Subcutaneous abdominal adipose tissue (tissue), 5 donors: Measurements from ENCODE around the gene SF3A2.
A peak's percentile ranks its signal among the peaks of the same experiment; 100 is the strongest.

Experiments
- H3K27ac ChIP-seq: one replicate; pipeline ENCODE4 v1.7.0; 2013; ENCODE audit warnings: low read depth, mild to moderate bottlenecking, inconsistent platforms, low read length, moderate library complexity
- H3K27me3 ChIP-seq, 5 donors: one replicate each; pipeline ENCODE4 v1.7.0; 2013; ENCODE audit warnings: low read length in 5 of 5, inconsistent platforms in 1 of 5; ENCODE audit not compliant: control insufficient read depth in 5 of 5, insufficient read depth in 4 of 5
- H3K36me3 ChIP-seq, 5 donors: one replicate each; pipeline ENCODE4 v1.7.0; 2013; ENCODE audit warnings: low read length in 5 of 5; ENCODE audit not compliant: control insufficient read depth in 5 of 5, insufficient read depth in 5 of 5
- H3K4me1 ChIP-seq, 5 donors: one replicate each; pipeline ENCODE4 v1.7.0; 2013; ENCODE audit warnings: low read length in 5 of 5, mild to moderate bottlenecking in 3 of 5, moderate library complexity in 1 of 5; ENCODE audit not compliant: control insufficient read depth in 5 of 5, insufficient read depth in 5 of 5
- H3K4me3 ChIP-seq, 5 donors: one replicate each; pipeline ENCODE4 v1.7.0; 2013; ENCODE audit warnings: low read length in 5 of 5, low read depth in 1 of 5
- H3K9ac ChIP-seq, 5 donors: one replicate each; pipeline ENCODE4 v1.7.0; 2013; ENCODE audit warnings: low read length in 5 of 5, mild to moderate bottlenecking in 4 of 5, moderate library complexity in 3 of 5
- H3K9me3 ChIP-seq, 5 donors: one replicate each; pipeline ENCODE4 v1.7.0; 2013; ENCODE audit warnings: low read length in 5 of 5; ENCODE audit not compliant: control insufficient read depth in 5 of 5
- donor health status: healthy.
- donor health status: healthy.
- donor health status: healthy.
- donor health status: healthy.
- donor health status: healthy.

SF3A2 gene

DNA sequence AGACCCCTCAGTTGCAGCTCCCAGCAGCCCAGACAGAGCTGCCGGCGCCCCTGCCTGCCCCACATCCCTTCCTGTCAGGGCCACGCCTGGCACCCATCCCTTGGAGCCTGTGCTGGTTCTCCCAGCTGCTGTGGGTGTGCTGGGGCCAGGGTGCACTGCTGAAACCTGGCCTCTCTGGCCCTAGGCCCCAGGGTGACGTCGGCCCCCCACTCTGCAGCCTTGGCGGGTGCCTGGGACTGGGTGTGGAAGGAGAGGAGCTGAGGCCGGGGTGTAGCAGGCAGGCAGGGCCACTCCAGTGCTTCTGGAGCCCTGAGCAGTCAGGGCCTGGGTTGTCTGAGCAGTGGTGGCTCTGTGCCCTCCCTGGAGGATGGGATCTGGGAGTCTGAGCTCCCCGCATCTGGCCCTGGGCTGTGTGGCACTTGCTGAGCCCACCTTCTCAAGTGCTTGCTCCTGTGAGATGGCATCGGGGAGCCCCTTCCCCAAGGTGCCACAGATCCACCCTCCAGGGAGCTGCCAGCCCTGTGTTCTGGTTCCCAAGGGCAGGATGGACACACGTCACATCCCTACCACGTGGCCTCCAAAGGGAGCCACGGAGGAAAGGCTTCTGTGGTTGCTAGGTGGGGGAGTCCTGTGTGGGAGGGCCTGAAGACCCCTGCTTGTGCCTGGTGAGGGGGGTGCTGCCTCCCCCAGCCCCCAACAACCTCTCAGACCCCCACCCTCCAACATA lies 5.7 kb upstream of the SF3A2 start:
- H3K4me1 ChIP-seq, result peaks cover 1 to 44% (median 31%) of the 10 kb centered on the region in 5 donors
- H3K27me3 ChIP-seq, result no peaks in the 10 kb centered on the region
- H3K9me3 ChIP-seq, result no peaks in the 10 kb centered on the region
- H3K36me3 ChIP-seq, result peaks cover 0 to 75% (median 53%) of the 10 kb centered on the region in 5 donors
- H3K27ac ChIP-seq, result no peak overlapping the region
- no peak overlapping the region for H3K9ac ChIP-seq
- H3K4me3 ChIP-seq, result no peak overlapping the region

GRCh38 chr19:2231621-2232221 lies 4.9 kb upstream of the SF3A2 start:
- Histone ChIP-seq H3K36me3 (peaks cover 0 to 67% (median 45%) of the 10 kb centered on the region in 5 donors), H3K9ac (no peak overlapping the region), H3K9me3 (no peaks in the 10 kb centered on the region), H3K27me3 (no peaks in the 10 kb centered on the region), H3K4me1 (peaks cover 1 to 46% (median 32%) of the 10 kb centered on the region in 5 donors), H3K27ac (no peak overlapping the region), H3K4me3 (no peak overlapping the region)

DNA sequence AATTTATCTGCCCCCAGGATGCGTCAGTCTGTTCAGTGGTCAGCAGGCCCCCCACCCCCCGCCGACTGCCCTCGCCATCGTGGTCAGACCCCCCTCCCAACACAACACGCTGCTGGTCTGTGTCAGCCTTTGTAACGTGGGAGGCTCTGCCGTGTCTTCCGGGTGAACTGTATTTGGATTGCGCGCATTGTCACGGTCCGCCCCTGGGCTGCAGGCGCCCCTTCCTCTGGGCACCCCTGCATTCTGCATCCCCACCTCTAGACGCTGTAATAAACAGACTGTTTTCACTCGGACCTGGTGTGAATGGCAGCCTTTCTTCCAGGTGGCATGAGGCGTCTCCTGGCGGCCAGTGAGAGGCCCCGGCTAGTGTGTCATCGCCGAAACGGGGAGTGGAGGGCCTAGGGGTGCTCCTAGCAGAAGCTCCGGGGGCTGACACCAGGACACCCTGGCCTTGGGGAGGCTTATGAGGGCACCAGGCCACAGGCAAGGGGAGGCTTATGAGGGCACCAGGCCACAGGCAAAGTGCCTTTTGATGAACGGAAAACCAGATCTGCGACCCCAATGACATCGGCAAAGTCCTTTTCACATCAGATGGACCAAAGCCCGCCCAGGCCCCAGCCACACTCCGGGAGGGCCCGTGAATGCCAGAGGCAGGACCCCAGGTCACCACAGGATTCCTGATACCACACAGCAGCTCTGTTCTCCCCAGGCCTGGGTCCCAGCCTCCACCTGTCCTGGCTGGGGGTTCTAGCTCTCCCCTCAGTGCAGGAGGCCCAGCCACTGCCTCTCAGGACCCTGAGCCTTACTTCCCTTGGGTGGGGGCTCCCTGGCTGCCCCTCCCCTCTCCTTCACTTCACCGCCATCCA lies 4.1 kb upstream of the SF3A2 start:
- peaks cover 3 to 52% (median 40%) of the 10 kb centered on the region in 5 donors for H3K4me1 ChIP-seq
- H3K36me3 ChIP-seq, result peaks cover 0 to 62% (median 40%) of the 10 kb centered on the region in 5 donors
- H3K27ac ChIP-seq, result no peak overlapping the region

DNA sequence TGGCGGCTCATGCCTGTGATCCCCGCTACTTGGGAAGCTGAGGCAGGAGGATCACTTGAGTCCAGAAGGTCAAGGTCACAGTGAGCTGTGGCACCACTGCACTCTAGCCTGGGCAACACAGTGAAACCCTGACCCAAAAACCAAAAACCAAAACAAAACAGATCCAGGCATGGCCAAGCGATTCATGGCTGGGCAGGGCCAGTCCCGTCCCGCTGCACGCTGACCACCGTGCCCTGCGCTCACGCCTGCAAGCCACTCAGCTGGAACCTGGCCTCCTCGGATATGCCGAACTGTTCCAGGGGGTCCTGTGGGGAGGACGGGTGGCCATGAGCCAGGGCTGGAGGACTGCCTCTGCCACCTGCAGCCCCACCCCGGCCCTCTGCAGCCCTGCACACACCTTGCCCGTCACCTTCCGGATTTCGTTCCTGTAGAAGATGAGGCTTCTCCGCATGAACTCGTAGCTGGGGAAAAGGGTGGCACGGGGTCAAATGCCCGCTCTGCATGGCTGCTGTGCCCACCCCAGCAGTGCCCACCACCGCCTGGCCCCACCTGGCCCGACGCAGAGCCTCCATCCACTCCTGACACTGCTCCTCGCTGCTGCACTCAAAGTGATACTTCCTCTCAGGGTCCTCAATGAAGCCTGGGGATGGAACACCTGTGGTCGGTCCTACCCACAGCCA lies 2.9 kb upstream of the SF3A2 start:
- peaks cover 0 to 53% (median 34%) of the 10 kb centered on the region in 5 donors for H3K36me3 ChIP-seq

More for the DNA sequence above, 4.1 kb upstream of the SF3A2 start:
- H3K9ac ChIP-seq, result no peak overlapping the region
- no peaks in the 10 kb centered on the region for H3K27me3 ChIP-seq
- no peaks in the 10 kb centered on the region for H3K9me3 ChIP-seq
- no peak overlapping the region for H3K4me3 ChIP-seq

GRCh38 chr19:2234996-2235380 lies 1.6 kb upstream of the SF3A2 start:
- Histone ChIP-seq H3K9me3 (no peaks in the 10 kb centered on the region), H3K4me1 (peaks cover 4 to 60% (median 47%) of the 10 kb centered on the region in 5 donors), H3K9ac (peak overlapping the region; percentile 38 to 96 (median 80)), H3K36me3 (peaks cover 0 to 40% (median 23%) of the 10 kb centered on the region in 5 donors), H3K4me3 (peak overlapping the region; percentile 74 to 79 (median 76)), H3K27me3 (no peaks in the 10 kb centered on the region), H3K27ac (peak overlapping the region; percentile 99)

More for the DNA sequence above, 2.9 kb upstream of the SF3A2 start:
- no peak overlapping the region for H3K4me3 ChIP-seq
- no peak overlapping the region for H3K27ac ChIP-seq
- H3K9ac ChIP-seq, result no peak overlapping the region
- H3K27me3 ChIP-seq, result no peaks in the 10 kb centered on the region
- H3K9me3 ChIP-seq, result no peaks in the 10 kb centered on the region
- peaks cover 5 to 56% (median 43%) of the 10 kb centered on the region in 5 donors for H3K4me1 ChIP-seq

DNA sequence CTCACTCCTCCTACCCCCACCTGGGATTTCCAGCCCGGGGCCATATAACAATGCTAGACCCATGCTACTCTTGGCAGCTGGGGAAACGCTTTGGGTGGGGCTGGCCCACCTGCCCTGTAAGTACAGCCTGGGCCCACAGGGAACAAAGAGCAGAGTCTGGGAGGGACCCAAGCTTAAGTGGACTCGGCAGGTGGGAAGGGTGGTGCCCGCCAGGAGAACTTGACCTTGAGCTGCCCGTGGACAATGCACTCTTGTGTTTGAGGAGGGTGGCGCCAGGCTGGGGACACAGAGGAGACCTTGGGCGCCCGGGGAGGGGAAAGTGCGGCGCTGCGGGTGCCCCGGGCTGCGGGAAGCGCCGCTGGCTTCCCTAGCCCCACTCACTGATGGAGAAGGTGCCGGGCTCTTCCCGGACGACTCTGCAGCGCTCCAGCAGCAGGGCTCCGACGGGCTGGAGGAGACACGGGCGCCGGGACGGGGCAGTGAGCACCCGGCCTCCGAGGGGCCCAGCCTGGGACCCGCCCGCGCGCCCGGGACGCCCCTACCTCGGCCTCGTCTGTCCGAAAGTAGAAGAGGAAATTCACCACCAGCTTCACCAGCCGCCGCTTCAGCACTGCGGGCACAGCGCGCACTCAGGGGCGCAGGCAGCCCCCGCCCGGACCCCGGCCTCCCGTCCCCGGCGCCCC lies 1.1 kb upstream of the SF3A2 start:
- Histone ChIP-seq H3K27ac (peak overlapping the region; percentile 99), H3K4me1 (peaks cover 7 to 65% (median 52%) of the 10 kb centered on the region in 5 donors)

GRCh38 chr19:2236064-2236313 lies 635 bp upstream of the SF3A2 start:
- peak overlapping the region in 4 of 5 donors; percentile 77 to 96 (median 87) for H3K9ac ChIP-seq
- peak overlapping the region; percentile 99 for H3K27ac ChIP-seq
- H3K27me3 ChIP-seq, result no peaks in the 10 kb centered on the region
- H3K9me3 ChIP-seq, result no peaks in the 10 kb centered on the region
- peaks cover 10 to 66% (median 57%) of the 10 kb centered on the region in 5 donors for H3K4me1 ChIP-seq
- peaks cover 0 to 34% (median 19%) of the 10 kb centered on the region in 5 donors for H3K36me3 ChIP-seq
- peak overlapping the region in 4 of 5 donors; percentile 74 to 79 (median 76) for H3K4me3 ChIP-seq

More for the DNA sequence above, 1.1 kb upstream of the SF3A2 start:
- Histone ChIP-seq H3K9me3 (no peaks in the 10 kb centered on the region), H3K4me3 (peak overlapping the region; percentile 74 to 79 (median 76)), H3K36me3 (peaks cover 0 to 35% (median 19%) of the 10 kb centered on the region in 5 donors), H3K9ac (peak overlapping the region; percentile 38 to 96 (median 80)), H3K27me3 (no peaks in the 10 kb centered on the region)

- H3K36me3 ChIP-seq, result peaks cover 0 to 26% (median 21%) of the 10 kb centered on the region in 5 donors
- H3K4me1 ChIP-seq, result peaks cover 11 to 76% (median 60%) of the 10 kb centered on the region in 5 donors
- H3K27ac ChIP-seq, result peak overlapping the region; percentile 99
- peak overlapping the region; percentile 74 to 79 (median 76) for H3K4me3 ChIP-seq
- no peaks in the 10 kb centered on the region for H3K9me3 ChIP-seq
- peak overlapping the region in 4 of 5 donors; percentile 89 to 96 (median 95) for H3K9ac ChIP-seq
- no peaks in the 10 kb centered on the region for H3K27me3 ChIP-seq
These were observed 636 bp downstream of the SF3A2 start for GRCh38 chr19:2237051-2237868.
